Right ventricle myocardium superior (tissue), 1 donor: ENCODE data around the gene BCL2A1. TPM values are rescaled to one million over a fixed set of nuclear protein-coding genes. Genes with fewer than 3 reads are reported as not detected.
"Not testable (repeated sequence)": the region's sequence is repeated elsewhere in the genome, so short reads cannot be mapped to it uniquely, and the experiment has no call there.

Experiments
- ATAC-seq: fragments of 200-7000 bp; cut with Tn5 transposase; one replicate; pipeline ENCODE4 v1.9.1; 2020; ENCODE audit warnings: mild to moderate bottlenecking; ENCODE audit not compliant: poor library complexity
- DNase-seq: peaks from one replicate; pipeline ENCODE4 v3.0.0-alpha.2; 2020
- intact Hi-C: fragments of 100-400 bp; cut with DNase I; formaldehyde crosslinking; loops from one replicate; pipeline ENCODE4 v1.11.2; 2022
- total RNA-seq: library from RNA; stranded (reverse); fragmentation: NEBNext Ultra II Directional; extraction: Animal tissue kit (Norgen Biotek cat#: 25700); gene quantifications from one replicate; pipeline ENCODE4 v1.2.1, GENCODE V29; 2021
- donor health status: DM: no; HTN: yes; CAD: no; lungs with severe emphysema.

BCL2A1 gene
- total RNA-seq, 1 donor from 2014 or later = 0.43 TPM

- no peak for DNase-seq
- intact Hi-C loops = no loop called here
- ATAC-seq = no peak
Measured at GRCh38 chr15:79965846-79966630, 5.0 kb downstream of the BCL2A1 start.

DNA sequence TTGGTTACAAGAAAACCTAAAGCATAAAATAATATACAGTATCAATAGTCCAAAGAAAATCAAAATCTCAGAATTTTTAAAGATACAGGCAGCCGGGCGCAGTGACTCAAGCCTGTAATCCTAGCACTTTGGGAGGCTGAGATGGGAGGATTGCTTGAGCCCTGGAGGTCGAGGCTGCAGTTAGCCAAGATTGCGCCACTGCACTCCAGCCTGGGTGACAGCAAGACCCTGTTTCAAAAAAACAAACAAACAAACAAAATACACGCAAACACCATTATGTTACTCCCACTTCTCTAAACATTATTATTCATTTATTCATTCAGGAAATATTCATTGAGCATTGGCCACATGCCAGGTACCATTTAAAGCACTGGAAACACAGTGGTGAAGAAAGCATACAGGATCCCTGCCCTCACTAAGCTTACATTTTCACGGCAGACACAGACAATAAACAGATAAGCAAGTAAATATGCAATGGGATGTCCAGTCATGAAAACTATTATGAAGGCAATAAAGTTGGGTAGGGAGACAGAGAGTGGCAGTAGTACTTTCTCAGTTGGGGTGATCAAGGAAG is 6.7 kb downstream of the BCL2A1 start:
- intact Hi-C loops = no loop called here
- no peak for DNase-seq
- ATAC-seq = no peak

DNA sequence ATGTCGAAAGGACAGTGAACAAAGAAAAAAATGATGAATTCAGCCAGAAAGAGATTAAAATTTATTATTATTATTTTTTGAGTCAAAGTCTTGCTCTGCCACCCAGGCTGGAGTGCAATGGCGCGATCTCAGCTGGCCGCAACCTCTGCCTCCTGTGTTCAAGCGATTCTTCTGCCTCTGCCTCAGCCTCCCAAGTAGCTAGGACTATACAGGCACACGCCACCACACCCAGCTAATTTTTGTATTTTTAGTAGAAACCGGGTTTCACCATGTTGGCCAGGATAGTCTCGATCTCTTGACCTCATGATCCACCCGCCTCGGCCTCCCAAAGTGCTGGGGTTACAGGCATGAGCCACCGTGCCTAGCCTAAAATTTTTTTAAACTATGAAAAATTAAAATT is 8.1 kb downstream of the BCL2A1 start:
- DNase-seq, ATAC-seq, intact Hi-C loops: not testable (repeated sequence)

DNA sequence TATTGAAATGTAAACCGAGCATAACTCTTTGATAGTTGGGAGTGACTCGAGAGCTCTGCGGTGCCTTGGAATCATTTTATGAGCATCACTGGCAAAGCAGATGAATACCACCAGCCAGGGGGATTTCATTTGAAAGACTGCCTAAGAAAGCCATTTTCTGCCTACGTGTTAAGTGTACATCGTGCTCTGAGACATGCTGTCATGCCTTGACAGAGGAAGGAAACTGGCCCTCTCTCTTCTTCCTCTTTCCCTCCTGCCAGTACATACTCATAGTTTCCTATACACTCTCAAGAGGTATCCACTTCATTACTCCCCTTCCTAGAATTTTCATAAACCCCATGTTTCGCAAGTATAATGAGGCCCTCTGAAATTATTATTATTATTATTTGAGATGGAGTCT is 8.8 kb downstream of the BCL2A1 start:
- intact Hi-C loops = no loop called here
- DNase-seq (no peak), ATAC-seq (no peak)

- intact Hi-C loops = no loop called here
- DNase-seq = no peak
- no peak for ATAC-seq
Measured at GRCh38 chr15:79960502-79961212, 10.3 kb downstream of the BCL2A1 start.

DNA sequence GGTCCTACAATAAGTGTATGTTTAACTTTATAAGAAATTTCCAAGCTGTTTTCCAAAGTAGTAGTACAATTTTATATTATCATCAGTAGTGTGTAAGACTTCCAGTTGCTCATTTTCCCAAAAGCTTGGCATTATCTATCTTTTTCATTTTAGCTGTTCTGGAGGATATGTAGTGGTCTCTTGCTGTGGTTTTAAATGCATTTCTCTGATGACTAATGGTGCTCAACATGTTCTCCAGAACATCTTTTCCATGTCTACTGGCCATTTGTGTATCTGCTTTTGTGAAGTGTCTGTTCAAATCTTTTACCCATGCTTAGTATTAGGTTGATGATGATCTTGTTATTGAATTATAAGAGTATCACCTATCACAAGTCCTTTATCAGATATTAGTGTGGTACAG is 13.3 kb downstream of the BCL2A1 start:
- ATAC-seq (no peak), DNase-seq (no peak)
- intact Hi-C loops = no loop called here

- ATAC-seq (no peak), DNase-seq (no peak)
- intact Hi-C loops = no loop called here
Measured at GRCh38 chr15:79956354-79956939, 14.5 kb downstream of the BCL2A1 start.

DNA sequence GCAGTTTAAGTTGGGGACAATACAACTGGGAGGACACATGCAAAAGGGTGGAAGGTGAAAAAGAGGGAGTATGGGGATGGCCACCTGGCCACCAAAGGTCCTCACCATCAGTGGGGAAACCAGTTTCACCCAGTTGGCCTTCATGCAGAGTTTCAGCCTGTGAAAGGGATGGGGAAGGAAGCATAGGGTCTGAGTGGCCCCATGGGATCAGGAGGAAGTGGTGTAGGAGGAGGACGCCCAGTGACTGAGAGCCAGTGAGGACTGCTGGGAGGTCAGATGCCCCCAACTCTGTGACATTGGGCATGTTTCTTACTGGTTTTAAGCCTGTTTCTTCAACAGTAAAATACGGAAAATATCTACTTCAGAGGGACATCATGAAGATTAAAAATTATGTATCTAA is 16.3 kb downstream of the BCL2A1 start:
- DNase-seq = no peak
- ATAC-seq = peak; percentile 41

DNA sequence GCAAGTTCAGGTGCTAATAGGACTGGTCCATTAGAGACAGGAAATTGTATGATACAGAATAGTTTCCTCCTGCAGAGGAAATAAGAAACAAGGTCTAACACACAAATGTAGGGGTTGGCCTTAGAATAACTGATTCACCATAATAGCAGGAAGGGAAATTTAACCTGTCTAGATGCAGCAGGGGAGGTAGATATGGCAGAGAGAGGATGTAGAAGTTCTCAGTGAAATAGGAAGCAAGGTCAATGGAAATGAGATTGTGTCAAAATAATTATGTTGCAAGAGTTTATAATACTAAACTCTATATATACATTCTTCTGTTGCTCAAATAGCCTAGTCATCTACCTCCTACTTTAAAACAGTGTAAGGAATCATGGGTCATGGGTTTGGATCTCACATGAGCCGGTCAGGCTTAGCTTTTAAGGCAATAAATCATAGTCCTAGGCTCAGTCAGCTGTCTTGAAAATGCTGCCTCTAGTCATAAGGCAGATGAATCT is 17.0 kb downstream of the BCL2A1 start:
- intact Hi-C loops = no loop called here
- ATAC-seq = no peak
- DNase-seq = no peak

More for the DNA sequence above, 16.3 kb downstream of the BCL2A1 start:
- intact Hi-C loops = no loop called here

- no peak for DNase-seq
- intact Hi-C loops = no loop called here
- no peak for ATAC-seq
Measured at GRCh38 chr15:79952329-79952728, 18.7 kb downstream of the BCL2A1 start.

- DNase-seq (no peak), ATAC-seq (no peak)
- intact Hi-C loops = no loop called here
Measured at GRCh38 chr15:79950247-79950646, 20.7 kb downstream of the BCL2A1 start.

GRCh38 chr15:79948761-79949160 is 22.2 kb downstream of the BCL2A1 start:
- intact Hi-C loops = no loop called here
- DNase-seq (no peak), ATAC-seq (no peak)

DNA sequence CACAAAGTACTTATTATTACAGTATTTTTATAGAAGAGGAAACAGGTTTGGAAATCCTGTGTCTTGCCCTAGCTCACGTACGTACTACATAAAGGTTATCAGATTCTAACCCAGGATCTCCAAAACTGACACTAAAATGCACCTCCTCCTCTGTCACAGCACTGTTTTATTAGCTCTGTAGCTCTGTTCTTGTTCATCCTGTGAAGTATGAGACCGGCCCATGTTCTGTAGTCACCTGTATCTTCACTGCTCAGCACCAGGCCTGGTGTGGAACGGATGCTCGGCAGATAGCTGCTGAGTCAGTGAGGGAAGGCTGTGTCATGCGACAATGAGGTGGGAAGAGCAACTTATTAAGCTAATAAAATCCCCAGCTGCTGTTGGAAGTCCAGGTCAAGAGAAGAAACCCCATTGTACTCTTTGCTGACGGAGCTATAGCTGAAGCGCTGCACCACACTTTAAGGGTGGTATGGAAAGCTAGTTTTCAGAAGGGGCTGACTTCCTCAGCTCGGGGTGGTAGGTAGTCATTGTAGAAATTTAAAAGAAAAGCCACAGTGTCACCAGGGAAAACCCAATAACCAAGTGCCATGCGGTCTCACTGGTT is 22.8 kb downstream of the BCL2A1 start:
- no peak for ATAC-seq
- intact Hi-C loops = no loop called here
- no peak for DNase-seq

GRCh38 chr15:79947009-79947408 is 24.0 kb downstream of the BCL2A1 start:
- no peak for DNase-seq
- no peak for ATAC-seq
- intact Hi-C loops = no loop called here

DNA sequence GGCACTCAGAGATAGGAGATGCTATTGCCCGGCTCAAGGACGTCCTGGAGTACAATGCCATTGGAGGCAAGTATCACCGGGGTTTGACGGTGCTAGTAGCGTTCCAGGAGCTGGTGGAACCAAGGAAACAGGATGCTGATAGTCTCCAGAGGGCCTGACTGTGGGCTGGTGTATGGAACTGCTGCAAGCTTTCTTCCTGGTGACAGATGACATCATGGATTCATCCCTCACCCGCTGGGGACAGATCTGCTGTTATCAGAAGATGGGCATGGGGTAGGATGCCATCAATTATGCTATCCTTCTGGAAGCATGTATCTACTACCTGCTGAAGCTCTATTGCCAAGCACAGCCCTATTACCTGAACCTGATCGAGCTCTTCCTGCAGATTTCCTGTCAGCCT is 26.4 kb downstream of the BCL2A1 start:
- no peak for DNase-seq
- no peak for ATAC-seq
- intact Hi-C loops = no loop called here

GRCh38 chr15:79943820-79944219 is 27.2 kb downstream of the BCL2A1 start:
- intact Hi-C loops = no loop called here
- no peak for ATAC-seq
- no peak for DNase-seq

DNA sequence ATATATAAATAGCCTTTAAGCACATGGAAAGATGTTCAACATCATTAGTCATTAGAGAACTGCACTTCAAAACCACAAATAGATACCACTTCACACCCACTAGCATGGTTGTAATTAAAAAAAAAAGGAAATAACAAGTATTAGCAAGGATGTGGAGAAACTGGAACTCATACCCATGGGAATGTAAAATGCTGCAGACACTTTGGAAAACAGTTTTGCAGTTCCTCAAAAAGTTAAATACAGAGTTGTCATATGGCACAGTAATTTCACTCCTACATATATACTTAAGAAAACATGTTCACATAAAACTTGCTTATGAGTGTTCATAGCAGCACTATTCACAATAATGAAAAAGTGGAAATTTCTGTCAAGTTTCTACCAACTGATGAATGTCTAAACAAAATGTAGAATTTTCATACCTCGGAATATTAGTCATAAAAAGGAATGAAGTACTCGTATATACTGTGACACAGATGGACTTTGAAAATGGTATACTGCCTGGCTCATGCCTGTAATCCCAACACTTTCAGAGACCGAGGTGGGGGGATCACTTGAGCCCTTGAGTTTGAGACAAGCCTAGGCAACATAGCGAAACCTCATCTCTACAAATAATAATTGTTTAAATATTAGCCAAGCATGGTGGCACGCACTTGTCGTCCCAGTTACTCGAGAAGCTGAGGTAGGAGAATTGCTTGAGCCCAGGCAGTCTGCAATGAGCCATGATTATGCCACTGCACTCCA is 28.1 kb downstream of the BCL2A1 start:
- ATAC-seq (no peak), DNase-seq (no peak)
- intact Hi-C loops = no loop called here

GRCh38 chr15:79939399-79939798 is 31.6 kb downstream of the BCL2A1 start:
- DNase-seq (no peak), ATAC-seq (no peak)
- intact Hi-C loops = no loop called here
